ENCODE data around the gene CXCR4.

- no peak for TF ChIP-seq EZH2 (IDR thresholded peaks at IDR 0.05)
- no peak for TF ChIP-seq POLR2AphosphoS5 (IDR thresholded peaks at IDR 0.05; ENCODE audit: borderline replicate concordance, low read depth, low read length)
Measured at GRCh38 chr2:136086253-136087016, 31.5 kb downstream of the CXCR4 start.

Data from SK-N-MC (cell line).